AG08395 (cell line): ENCODE measurements around the gene TYW1B.
"Not testable (repeated sequence)": the region's sequence is repeated elsewhere in the genome, so short reads cannot be mapped to it uniquely, and the experiment has no call there.

Experiments
- DNase-seq: peaks from one replicate; pipeline ENCODE4 v3.0.0; 2012; ENCODE audit warnings: mixed read lengths, low spot score

The TYW1B gene

GRCh38 chr7:72546586-72547237 is 281.3 kb downstream of the TYW1B start:
- not testable (repeated sequence) for DNase-seq

GRCh38 chr7:72544531-72544930 is 283.5 kb downstream of the TYW1B start:
- DNase-seq, result not testable (repeated sequence)

- no peak for DNase-seq
These were observed 287.1 kb downstream of the TYW1B start for GRCh38 chr7:72540923-72541322.

GRCh38 chr7:72540106-72540611 is 287.8 kb downstream of the TYW1B start:
- no peak for DNase-seq

- no peak for DNase-seq
These were observed 288.3 kb downstream of the TYW1B start for GRCh38 chr7:72539702-72540101.

GRCh38 chr7:72538856-72539255 is 289.1 kb downstream of the TYW1B start:
- DNase-seq, result no peak

GRCh38 chr7:72538147-72538546 is 289.9 kb downstream of the TYW1B start:
- DNase-seq, result no peak

- DNase-seq, result not testable (repeated sequence)
These were observed 292.0 kb downstream of the TYW1B start for GRCh38 chr7:72536038-72536437.

GRCh38 chr7:72531048-72531447 is 297.0 kb downstream of the TYW1B start:
- not testable (repeated sequence) for DNase-seq
